Stimulated activated CD4-positive, alpha-beta T cell treated with anti-CD3 and anti-CD28 coated beads, Interleukin-15, amount 100 ng/mL, for 24 hours (primary cell): ENCODE data around the gene SELENOF.

Experiments
- DNase-seq: peaks from one replicate; pipeline ENCODE4 v3.0.0-alpha.2; 2020

The SELENOF gene

GRCh38 chr1:86913896-86914600, at the start of gene SELENOF:
Gene SELENOF (minus strand): TSS chr1:86914126. CDS start chr1:86914111, 15 bp downstream.
- peak; percentile 99 for DNase-seq

- no peak for DNase-seq
Measured at GRCh38 chr1:86960548-86960947, 46.6 kb upstream of the SELENOF start.

GRCh38 chr1:86957221-86957620, 43.3 kb upstream of the SELENOF start:
- DNase-seq, result no peak

- DNase-seq, result no peak
Measured at GRCh38 chr1:86956221-86956620, 42.3 kb upstream of the SELENOF start.

GRCh38 chr1:86955678-86956077, 41.8 kb upstream of the SELENOF start:
- DNase-seq, result no peak

- DNase-seq, result no peak
Measured at GRCh38 chr1:86953167-86953566, 39.2 kb upstream of the SELENOF start.

- DNase-seq, result no peak
Measured at GRCh38 chr1:86951430-86951829, 37.5 kb upstream of the SELENOF start.

GRCh38 chr1:86950712-86951419, 36.9 kb upstream of the SELENOF start:
- no peak for DNase-seq

- DNase-seq, result no peak
Measured at GRCh38 chr1:86948212-86948611, 34.3 kb upstream of the SELENOF start.

- DNase-seq, result no peak
Measured at GRCh38 chr1:86942743-86943142, 28.8 kb upstream of the SELENOF start.

- DNase-seq, result no peak
Measured at GRCh38 chr1:86942042-86942441, 28.1 kb upstream of the SELENOF start.

GRCh38 chr1:86940599-86940998, 26.7 kb upstream of the SELENOF start:
- DNase-seq, result no peak

GRCh38 chr1:86939406-86939805, 25.5 kb upstream of the SELENOF start:
- no peak for DNase-seq

- no peak for DNase-seq
Measured at GRCh38 chr1:86938855-86939254, 24.9 kb upstream of the SELENOF start.

- DNase-seq, result no peak
Measured at GRCh38 chr1:86938450-86938849, 24.5 kb upstream of the SELENOF start.

GRCh38 chr1:86933562-86934377, 19.8 kb upstream of the SELENOF start:
- no peak for DNase-seq

GRCh38 chr1:86933051-86933450, 19.1 kb upstream of the SELENOF start:
- no peak for DNase-seq

GRCh38 chr1:86928819-86929218, 14.9 kb upstream of the SELENOF start:
- DNase-seq, result no peak

- DNase-seq, result no peak
Measured at GRCh38 chr1:86926883-86927282, 13.0 kb upstream of the SELENOF start.

GRCh38 chr1:86925742-86926141, 11.8 kb upstream of the SELENOF start:
- DNase-seq, result no peak

- no peak for DNase-seq
Measured at GRCh38 chr1:86924324-86924960, 10.5 kb upstream of the SELENOF start.

- no peak for DNase-seq
Measured at GRCh38 chr1:86922445-86922844, 8.5 kb upstream of the SELENOF start.

GRCh38 chr1:86916752-86917151, 2.8 kb upstream of the SELENOF start:
- no peak for DNase-seq
